ENCODE measurements around the gene SEMA4A. TPM values are rescaled to one million over a fixed set of nuclear protein-coding genes. Genes with fewer than 3 reads are reported as not detected.
"Not testable (repeated sequence)": the region's sequence is repeated elsewhere in the genome, so short reads cannot be mapped to it uniquely, and the experiment has no call there.

The SEMA4A gene
- total and polyA plus RNA-seq, 9 of the 15 experiments (the other 6 are each of a cell fraction or from before 2014, with no cell fraction given) = 0.04 to 1.7 (median 0.45) TPM

DNA sequence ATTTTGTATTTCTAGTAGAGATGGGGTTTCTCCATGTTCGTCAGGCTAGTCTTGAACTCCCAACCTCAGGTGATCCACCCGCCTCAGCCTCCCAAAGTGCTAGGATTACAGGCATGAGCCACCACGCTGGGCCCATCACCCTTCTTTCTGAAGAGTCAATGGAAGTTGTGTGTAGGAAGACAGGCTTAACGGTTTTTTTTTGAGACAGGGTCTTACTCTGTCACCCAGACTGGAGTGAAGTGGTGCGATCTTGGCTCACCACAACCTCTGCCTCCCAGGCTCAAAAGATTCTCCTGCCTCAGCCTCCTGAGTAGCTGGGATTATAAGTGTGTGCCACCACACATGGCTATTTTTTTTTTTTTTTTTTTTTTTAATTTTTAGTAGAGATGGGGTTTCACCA lies 36.7 kb upstream of the SEMA4A start:
- H3K9me3 ChIP-seq (replicated peaks; ENCODE audit: control insufficient read depth, insufficient read depth, low read depth, low read length); in situ Hi-C loops (cut with MboI); H3K9me1 ChIP-seq (ENCODE audit: control insufficient read depth, insufficient read depth, low read length); ATAC-seq; H3K27me3 ChIP-seq (ENCODE audit: control insufficient read depth in 2 of 2, insufficient read depth in 2 of 2, low read length in 2 of 2); BruUV-seq (replicated peaks); H2AFZ ChIP-seq (ENCODE audit: low read depth, low read length); intact Hi-C loops (cut with micrococcal nuclease); FAIRE-seq; DNase-seq (ENCODE audit: extremely low read depth in 1 of 4, low spot score in 3 of 4): not testable (repeated sequence)
- peak overlapping the region; percentile 98 for H3K4me2 ChIP-seq (ENCODE audit: insufficient read depth, low read length)
- peaks cover 25% of the 10 kb centered on the region; the same call in 2 of the 3 replicates for H3K36me3 ChIP-seq (ENCODE audit: control insufficient read depth, insufficient read depth, low read length)
- peak overlapping the region; percentile 92 for H3K27ac ChIP-seq (ENCODE audit: extremely low read depth, low read depth, low read length)
- POLR2A ChIA-PET = interaction anchor here (0.6 to 8.5 kb wide), 5 partner anchors 11 to 166 kb away, joined by 3 to 164 read pairs (median 5); partner anchors contain the start of gene SMG5
- CTCF ChIA-PET (ENCODE audit: low intra/inter-chr PET ratio) = interaction anchor here (0.7 kb wide), 2 partner anchors 26 to 39 kb away, joined by 3 read pairs; no protein-coding TSS in a partner anchor
- H3K79me2 ChIP-seq (ENCODE audit: control insufficient read depth, insufficient read depth, low read length) = peaks cover 71% of the 10 kb centered on the region
- peaks cover 18% of the 10 kb centered on the region for H4K20me1 ChIP-seq (replicated peaks; ENCODE audit: control insufficient read depth, insufficient read depth, low read length)
- peaks cover 48 to 65% of the 10 kb centered on the region in 2 experiments for H3K4me1 ChIP-seq (replicated peaks in 1 of 2; ENCODE audit: control insufficient read depth in 2 of 2, insufficient read depth in 2 of 2, low read length in 2 of 2)
- WGBS (ENCODE audit: insufficient coverage, low coverage, missing lambda C conversion rate) = 7% methylated on average over 5 of the region's 5 CpGs
- TF ChIP-seq, protein P1, sequence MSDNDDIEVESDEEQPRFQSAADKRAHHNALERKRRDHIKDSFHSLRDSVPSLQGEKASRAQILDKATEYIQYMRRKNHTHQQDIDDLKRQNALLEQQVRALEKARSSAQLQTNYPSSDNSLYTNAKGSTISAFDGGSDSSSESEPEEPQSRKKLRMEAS (CRISPR knock-in tag; IDR thresholded peaks at IDR 0.05) = peak; percentile 15; the same call in 1 of the 2 replicates
- H3K4me3 ChIP-seq = peak overlapping the region; percentile 73
- peak overlapping the region; percentile 28 to 83; a peak in 3 of 4 replicates for H3K9ac ChIP-seq (ENCODE audit: insufficient read depth in 1 of 2, low read depth in 2 of 2, low read length in 2 of 2)

DNA sequence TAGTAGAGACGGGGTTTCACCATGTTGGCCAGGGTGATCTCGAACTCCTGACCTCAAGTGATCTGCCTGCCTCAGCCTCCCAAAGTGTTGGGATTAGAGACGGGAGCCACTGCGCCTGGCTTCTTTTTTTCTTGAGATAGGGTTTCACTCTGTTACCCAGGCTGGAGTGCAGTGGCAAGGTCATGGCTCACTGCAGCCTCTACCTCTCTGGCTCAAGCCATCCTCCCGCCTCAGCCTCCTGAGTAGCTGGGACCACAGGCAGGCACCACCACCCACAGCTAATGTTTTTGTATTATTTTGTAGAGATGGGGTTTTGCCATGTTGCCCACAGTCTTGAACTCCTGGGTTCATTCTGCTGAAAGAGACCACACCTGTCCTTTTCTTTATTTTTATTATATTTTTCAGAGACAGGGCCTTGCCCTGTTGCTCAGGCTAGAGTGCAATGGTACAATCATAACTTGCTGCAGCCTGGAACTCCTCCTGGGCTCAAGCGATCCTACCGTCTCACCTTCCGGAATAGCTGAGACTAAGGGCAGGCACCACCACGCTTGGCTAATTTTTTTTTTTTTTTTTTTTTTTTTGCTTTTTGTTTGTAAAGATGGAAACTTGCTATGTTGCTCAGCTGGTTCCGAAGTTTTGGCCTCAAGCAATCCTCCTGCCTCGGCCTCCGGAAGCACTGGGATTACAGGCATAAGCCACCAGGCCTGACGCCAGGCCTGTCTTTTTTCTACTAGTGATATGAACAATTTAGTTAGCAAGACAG lies 35.8 kb upstream of the SEMA4A start:
- Histone ChIP-seq H3K27me3 (ENCODE audit: control insufficient read depth in 2 of 2, insufficient read depth in 2 of 2, low read length in 2 of 2) (no peaks in the 10 kb centered on the region), H3K9me1 (ENCODE audit: control insufficient read depth, insufficient read depth, low read length) (no peaks in the 10 kb centered on the region), H3K79me2 (ENCODE audit: control insufficient read depth, insufficient read depth, low read length) (peaks cover 80% of the 10 kb centered on the region), H3K9me3 (replicated peaks; ENCODE audit: control insufficient read depth, insufficient read depth, low read depth, low read length) (no peaks in the 10 kb centered on the region), H3K27ac (ENCODE audit: extremely low read depth, low read depth, low read length) (peak overlapping the region; percentile 22; the same call in 2 of the 3 replicates), H3K4me3 (peak overlapping the region; percentile 24), H3K4me2 (ENCODE audit: insufficient read depth, low read length) (peak overlapping the region; percentile 67), H4K20me1 (replicated peaks; ENCODE audit: control insufficient read depth, insufficient read depth, low read length) (peaks cover 20% of the 10 kb centered on the region), H3K36me3 (ENCODE audit: control insufficient read depth, insufficient read depth, low read length) (peaks cover 25% of the 10 kb centered on the region; the same call in 2 of the 3 replicates), H2AFZ (ENCODE audit: low read depth, low read length) (no peak overlapping the region), H3K4me1 (replicated peaks in 1 of 2; ENCODE audit: control insufficient read depth in 2 of 2, insufficient read depth in 2 of 2, low read length in 2 of 2) (peaks cover 51 to 70% of the 10 kb centered on the region in 2 experiments), H3K9ac (ENCODE audit: insufficient read depth in 1 of 2, low read depth in 2 of 2, low read length in 2 of 2) (peak overlapping the region; percentile 81 to 83)
- ChIA-PET CTCF (ENCODE audit: low intra/inter-chr PET ratio) (interaction anchor here (0.7 kb wide), 1 partner anchor 27 kb away, joined by 3 read pairs; no protein-coding TSS in a partner anchor), POLR2A (interaction anchor here (0.6 to 8.5 kb wide), 5 partner anchors 11 to 560 kb away, joined by 3 to 164 read pairs (median 3); partner anchors contain the start of genes NES and SMG5)
- 53% methylated on average over 13 of the region's 13 CpGs for WGBS (ENCODE audit: insufficient coverage, low coverage, missing lambda C conversion rate)
- in situ Hi-C loops (cut with MboI) = no loop called here
- TF ChIP-seq, protein P2, sequence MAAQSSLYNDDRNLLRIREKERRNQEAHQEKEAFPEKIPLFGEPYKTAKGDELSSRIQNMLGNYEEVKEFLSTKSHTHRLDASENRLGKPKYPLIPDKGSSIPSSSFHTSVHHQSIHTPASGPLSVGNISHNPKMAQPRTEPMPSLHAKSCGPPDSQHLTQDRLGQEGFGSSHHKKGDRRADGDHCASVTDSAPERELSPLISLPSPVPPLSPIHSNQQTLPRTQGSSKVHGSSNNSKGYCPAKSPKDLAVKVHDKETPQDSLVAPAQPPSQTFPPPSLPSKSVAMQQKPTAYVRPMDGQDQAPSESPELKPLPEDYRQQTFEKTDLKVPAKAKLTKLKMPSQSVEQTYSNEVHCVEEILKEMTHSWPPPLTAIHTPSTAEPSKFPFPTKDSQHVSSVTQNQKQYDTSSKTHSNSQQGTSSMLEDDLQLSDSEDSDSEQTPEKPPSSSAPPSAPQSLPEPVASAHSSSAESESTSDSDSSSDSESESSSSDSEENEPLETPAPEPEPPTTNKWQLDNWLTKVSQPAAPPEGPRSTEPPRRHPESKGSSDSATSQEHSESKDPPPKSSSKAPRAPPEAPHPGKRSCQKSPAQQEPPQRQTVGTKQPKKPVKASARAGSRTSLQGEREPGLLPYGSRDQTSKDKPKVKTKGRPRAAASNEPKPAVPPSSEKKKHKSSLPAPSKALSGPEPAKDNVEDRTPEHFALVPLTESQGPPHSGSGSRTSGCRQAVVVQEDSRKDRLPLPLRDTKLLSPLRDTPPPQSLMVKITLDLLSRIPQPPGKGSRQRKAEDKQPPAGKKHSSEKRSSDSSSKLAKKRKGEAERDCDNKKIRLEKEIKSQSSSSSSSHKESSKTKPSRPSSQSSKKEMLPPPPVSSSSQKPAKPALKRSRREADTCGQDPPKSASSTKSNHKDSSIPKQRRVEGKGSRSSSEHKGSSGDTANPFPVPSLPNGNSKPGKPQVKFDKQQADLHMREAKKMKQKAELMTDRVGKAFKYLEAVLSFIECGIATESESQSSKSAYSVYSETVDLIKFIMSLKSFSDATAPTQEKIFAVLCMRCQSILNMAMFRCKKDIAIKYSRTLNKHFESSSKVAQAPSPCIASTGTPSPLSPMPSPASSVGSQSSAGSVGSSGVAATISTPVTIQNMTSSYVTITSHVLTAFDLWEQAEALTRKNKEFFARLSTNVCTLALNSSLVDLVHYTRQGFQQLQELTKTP (IDR thresholded peaks at IDR 0.05; ENCODE audit: low read depth in 1 of 2, partially characterized antibody in 2 of 2) = no peak
- TF ChIP-seq ZNF121 (CRISPR knock-in tag; conservative IDR thresholded peaks at IDR 0.05) (0 out of 2 replicates have a peak, but pooled peaks have one; percentile 2), ZNF76 (CRISPR knock-in tag; IDR thresholded peaks at IDR 0.05; ENCODE audit: borderline replicate concordance) (no peak), TRIM28 (IDR thresholded peaks at IDR 0.05) (no peak)
- TF ChIP-seq, protein P3, sequence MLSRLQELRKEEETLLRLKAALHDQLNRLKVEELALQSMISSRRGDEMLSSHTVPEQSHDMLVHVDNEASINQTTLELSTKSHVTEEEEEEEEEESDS (CRISPR knock-in tag; IDR thresholded peaks at IDR 0.05) = no peak
- FAIRE-seq (no peak), DNase-seq (ENCODE audit: extremely low read depth in 1 of 4, low spot score in 3 of 4) (no peak), ATAC-seq (no peak)
- intact Hi-C loops (cut with micrococcal nuclease) = no loop called here
- BruUV-seq (replicated peaks) = no TSS peak
